Measurements from ENCODE around the gene SPIB. TPM values are rescaled to one million over a fixed set of nuclear protein-coding genes. Genes with fewer than 3 reads are reported as not detected.
A peak's percentile ranks its signal among the peaks of the same experiment; 100 is the strongest.
"Not testable (repeated sequence)": the region's sequence is repeated elsewhere in the genome, so short reads cannot be mapped to it uniquely, and the experiment has no call there.

SPIB gene
- total RNA-seq, 2 donors from 2014 or later: 1.6 to 2.1 TPM

GRCh38 chr19:50464348-50464747 lies 45.6 kb downstream of the SPIB start:
- H3K4me1 Mint-ChIP-seq (ENCODE audit: low read depth): peaks cover 19% of the 10 kb centered on the region

DNA sequence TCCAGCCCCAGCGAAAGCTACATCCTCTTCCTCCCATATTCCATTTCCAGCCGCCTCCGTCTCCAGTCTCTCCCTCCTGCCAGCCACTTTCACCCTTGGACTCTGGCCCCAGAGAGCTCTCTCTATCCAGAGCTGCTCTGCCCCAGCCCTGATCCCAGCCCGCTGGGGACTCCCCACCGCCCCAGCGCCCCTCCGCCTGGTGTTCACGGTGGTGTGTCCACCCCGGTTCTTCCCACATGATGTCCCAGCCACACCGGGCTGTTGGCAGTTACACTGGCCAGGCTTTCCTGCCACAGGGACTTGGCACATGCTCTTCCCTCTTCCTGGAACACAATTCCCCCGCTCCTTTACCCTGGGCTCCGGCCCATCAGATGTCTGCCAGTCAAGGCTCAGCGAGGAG lies 46.3 kb downstream of the SPIB start:
- Mint-ChIP-seq H3K27ac (no peak overlapping the region), H3K9me3 (no peaks in the 10 kb centered on the region), H3K4me3 (no peak overlapping the region), H3K4me1 (ENCODE audit: low read depth) (peaks cover 14% of the 10 kb centered on the region), H3K27me3 (ENCODE audit: low read depth) (no peaks in the 10 kb centered on the region), H3K36me3 (ENCODE audit: insufficient read depth in 2 of 2) (no peaks in the 10 kb centered on the region)
- ATAC-seq (replicated peaks in 1 of 2) (no peak), DNase-seq (no peak)

More at GRCh38 chr19:50464348-50464747, 45.6 kb downstream of the SPIB start:
- H3K9me3 Mint-ChIP-seq: no peaks in the 10 kb centered on the region
- no peak overlapping the region for H3K4me3 Mint-ChIP-seq
- no peaks in the 10 kb centered on the region for H3K36me3 Mint-ChIP-seq (ENCODE audit: insufficient read depth in 2 of 2)
- DNase-seq: no peak
- ATAC-seq (replicated peaks in 1 of 2): no peak
- H3K27ac Mint-ChIP-seq: no peak overlapping the region
- H3K27me3 Mint-ChIP-seq (ENCODE audit: low read depth): no peaks in the 10 kb centered on the region

DNA sequence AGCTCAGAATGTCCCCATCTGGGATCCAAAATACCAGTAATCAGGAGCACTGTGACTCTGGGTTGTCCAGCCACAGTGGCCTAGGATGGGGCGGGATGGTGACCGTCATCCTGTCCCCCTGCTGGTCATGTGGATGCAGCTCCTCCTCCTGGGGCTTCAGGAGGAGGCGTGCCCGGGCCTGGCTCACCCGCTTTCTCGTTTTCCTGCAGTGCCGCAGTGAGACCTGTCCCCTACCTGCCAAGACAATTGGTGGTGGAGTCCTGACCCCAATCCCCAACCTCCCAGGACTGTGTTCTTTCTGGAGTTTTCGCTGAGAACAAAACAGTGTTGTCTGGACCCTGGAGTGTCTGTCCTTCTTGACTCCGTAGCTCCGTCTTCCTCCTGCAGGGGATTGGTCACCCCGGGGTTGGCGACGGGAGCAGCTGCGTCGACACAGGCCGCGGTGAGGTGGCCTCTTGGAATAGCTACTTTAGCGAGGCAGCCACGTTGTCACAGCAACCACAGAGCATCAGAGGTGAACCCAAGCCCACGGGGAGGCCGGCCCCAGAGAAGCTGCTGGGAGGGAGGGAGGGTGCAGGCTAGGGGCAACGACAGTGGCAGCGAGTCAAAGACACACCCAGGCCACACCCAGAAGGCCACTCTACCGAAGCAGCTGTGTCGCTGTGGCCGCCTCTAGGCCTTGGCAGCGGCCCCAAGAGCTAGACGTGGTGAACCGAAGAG lies 47.4 kb downstream of the SPIB start:
- no peaks in the 10 kb centered on the region for H3K9me3 Mint-ChIP-seq
- H3K4me3 Mint-ChIP-seq: no peak overlapping the region
- peaks cover 4% of the 10 kb centered on the region for H3K4me1 Mint-ChIP-seq (ENCODE audit: low read depth)
- no peak for ATAC-seq (replicated peaks in 1 of 2)
- no peaks in the 10 kb centered on the region for H3K27me3 Mint-ChIP-seq (ENCODE audit: low read depth)
- no peak overlapping the region for H3K27ac Mint-ChIP-seq
- DNase-seq: no peak
- no peaks in the 10 kb centered on the region for H3K36me3 Mint-ChIP-seq (ENCODE audit: insufficient read depth in 2 of 2)

- H3K4me1 Mint-ChIP-seq (ENCODE audit: low read depth): no peaks in the 10 kb centered on the region
- no peaks in the 10 kb centered on the region for H3K36me3 Mint-ChIP-seq (ENCODE audit: insufficient read depth in 2 of 2)
- no peak overlapping the region for H3K4me3 Mint-ChIP-seq
- ATAC-seq (replicated peaks in 1 of 2) (no peak), DNase-seq (no peak)
- no peaks in the 10 kb centered on the region for H3K9me3 Mint-ChIP-seq
- H3K27me3 Mint-ChIP-seq (ENCODE audit: low read depth): no peaks in the 10 kb centered on the region
- H3K27ac Mint-ChIP-seq: no peak overlapping the region
Observed at GRCh38 chr19:50466706-50467039, 47.9 kb downstream of the SPIB start.

GRCh38 chr19:50467566-50467965 lies 48.8 kb downstream of the SPIB start:
- H3K4me3 Mint-ChIP-seq: no peak overlapping the region
- no peak for ATAC-seq (replicated peaks in 1 of 2)
- H3K36me3 Mint-ChIP-seq (ENCODE audit: insufficient read depth in 2 of 2): no peaks in the 10 kb centered on the region
- no peak overlapping the region for H3K27ac Mint-ChIP-seq
- no peaks in the 10 kb centered on the region for H3K9me3 Mint-ChIP-seq
- H3K27me3 Mint-ChIP-seq (ENCODE audit: low read depth): no peaks in the 10 kb centered on the region
- H3K4me1 Mint-ChIP-seq (ENCODE audit: low read depth): no peaks in the 10 kb centered on the region
- DNase-seq: no peak

GRCh38 chr19:50468818-50469217 lies 50.1 kb downstream of the SPIB start:
- Mint-ChIP-seq H3K9me3 (no peaks in the 10 kb centered on the region), H3K4me1 (ENCODE audit: low read depth) (no peaks in the 10 kb centered on the region), H3K36me3 (ENCODE audit: insufficient read depth in 2 of 2) (no peaks in the 10 kb centered on the region), H3K4me3 (no peak overlapping the region), H3K27ac (no peak overlapping the region), H3K27me3 (ENCODE audit: low read depth) (no peaks in the 10 kb centered on the region)
- no peak for DNase-seq
- peak in 1 of 2 donors; percentile 23 for ATAC-seq (replicated peaks in 1 of 2)

GRCh38 chr19:50473336-50473735 lies 54.6 kb downstream of the SPIB start:
- not testable (repeated sequence) for H3K27me3 Mint-ChIP-seq (ENCODE audit: low read depth); H3K36me3 Mint-ChIP-seq (ENCODE audit: insufficient read depth in 2 of 2); H3K27ac Mint-ChIP-seq; DNase-seq; ATAC-seq (replicated peaks in 1 of 2); H3K9me3 Mint-ChIP-seq; H3K4me3 Mint-ChIP-seq
- H3K4me1 Mint-ChIP-seq (ENCODE audit: low read depth): peaks cover 23% of the 10 kb centered on the region

DNA sequence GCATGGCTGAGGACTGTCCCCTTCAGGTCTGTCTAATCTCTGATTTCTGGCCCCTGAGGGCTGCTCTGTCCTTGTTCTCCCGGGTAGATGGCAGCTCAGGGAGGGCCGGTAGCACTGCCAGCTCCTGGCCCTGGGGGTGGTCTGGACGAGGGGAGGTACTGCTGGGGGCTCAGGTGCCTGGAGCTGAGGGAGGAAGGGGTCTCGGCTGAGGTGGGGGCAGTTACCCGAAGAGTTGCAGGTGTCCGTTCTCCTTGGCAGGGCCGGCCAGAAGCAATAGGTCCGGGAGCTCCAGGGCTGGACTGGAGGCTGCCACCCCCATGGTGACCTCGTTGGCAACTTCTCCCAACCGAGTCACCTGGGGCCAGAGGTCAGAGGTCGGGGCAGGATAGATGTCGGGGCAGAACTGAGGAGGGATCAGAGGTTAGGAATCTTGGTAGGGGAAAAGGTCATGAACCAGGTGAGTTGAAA lies 56.4 kb downstream of the SPIB start:
- DNase-seq (no peak), ATAC-seq (replicated peaks in 1 of 2) (no peak)
- Mint-ChIP-seq H3K27ac (peak overlapping the region; percentile 59), H3K9me3 (no peaks in the 10 kb centered on the region), H3K27me3 (ENCODE audit: low read depth) (no peaks in the 10 kb centered on the region), H3K4me3 (peak overlapping the region; percentile 31 to 55), H3K4me1 (ENCODE audit: low read depth) (peaks cover 26% of the 10 kb centered on the region), H3K36me3 (ENCODE audit: insufficient read depth in 2 of 2) (peaks cover 3 to 7% of the 10 kb centered on the region in 2 donors)

DNA sequence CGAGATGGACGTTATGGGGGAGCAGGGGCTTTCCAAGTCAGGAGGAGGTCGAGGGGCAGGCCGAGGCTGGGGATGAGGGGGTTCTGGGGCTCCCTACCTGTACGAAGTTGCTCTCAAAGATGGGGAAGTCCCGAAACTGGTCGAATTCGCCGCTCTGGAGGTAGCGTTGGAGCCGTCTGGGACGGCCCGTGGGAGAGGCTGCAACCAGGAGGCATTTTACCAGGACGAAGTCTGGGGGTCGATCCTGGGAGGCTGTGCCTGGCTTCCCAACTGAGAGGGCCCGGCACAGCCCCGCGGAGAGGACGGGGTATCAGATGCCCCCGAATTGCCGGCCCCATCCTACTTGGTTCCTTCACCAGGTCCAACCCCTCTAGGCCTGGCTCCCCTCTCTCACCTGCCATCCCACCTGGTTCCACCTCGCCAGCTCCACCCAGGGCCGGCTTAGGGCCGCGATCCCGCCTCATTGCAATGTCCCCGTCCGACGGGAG lies 57.0 kb downstream of the SPIB start:
- ATAC-seq (replicated peaks in 1 of 2): no peak
- H3K4me1 Mint-ChIP-seq (ENCODE audit: low read depth): peaks cover 26% of the 10 kb centered on the region
- no peak for DNase-seq
- H3K27me3 Mint-ChIP-seq (ENCODE audit: low read depth): no peaks in the 10 kb centered on the region
- H3K9me3 Mint-ChIP-seq: no peaks in the 10 kb centered on the region
- peak overlapping the region; percentile 64 for H3K27ac Mint-ChIP-seq
- peaks cover 3 to 7% of the 10 kb centered on the region in 2 donors for H3K36me3 Mint-ChIP-seq (ENCODE audit: insufficient read depth in 2 of 2)
- peak overlapping the region; percentile 95 to 99 for H3K4me3 Mint-ChIP-seq

- ATAC-seq (replicated peaks in 1 of 2) (peak; percentile 97), DNase-seq (peak; percentile 97)
- Mint-ChIP-seq H3K36me3 (ENCODE audit: insufficient read depth in 2 of 2) (peaks cover 3 to 7% of the 10 kb centered on the region in 2 donors), H3K9me3 (no peaks in the 10 kb centered on the region), H3K27me3 (ENCODE audit: low read depth) (no peaks in the 10 kb centered on the region), H3K4me1 (ENCODE audit: low read depth) (peaks cover 26% of the 10 kb centered on the region), H3K4me3 (peak within 1 kb of the TSS; percentile 95 to 99), H3K27ac (peak within 1 kb of the TSS; percentile 64)
Observed at GRCh38 chr19:50476224-50476906, 57.6 kb downstream of the SPIB start, which contains the start of the genes EMC10 and GARIN5A. TSS of gene EMC10 (plus strand) at chr19:50476507. CDS start at chr19:50476545, 38 bp downstream. TSS of gene GARIN5A (minus strand) at chr19:50476848. CDS start at chr19:50476388, 460 bp downstream.

GRCh38 chr19:50476907-50477238 lies 58.1 kb downstream of the SPIB start:
- no peaks in the 10 kb centered on the region for H3K27me3 Mint-ChIP-seq (ENCODE audit: low read depth)
- peak overlapping the region; percentile 95 to 99 for H3K4me3 Mint-ChIP-seq
- peaks cover 3 to 7% of the 10 kb centered on the region in 2 donors for H3K36me3 Mint-ChIP-seq (ENCODE audit: insufficient read depth in 2 of 2)
- H3K4me1 Mint-ChIP-seq (ENCODE audit: low read depth): peaks cover 26% of the 10 kb centered on the region
- DNase-seq (no peak), ATAC-seq (replicated peaks in 1 of 2) (no peak)
- H3K27ac Mint-ChIP-seq: peak overlapping the region; percentile 64
- no peaks in the 10 kb centered on the region for H3K9me3 Mint-ChIP-seq

DNA sequence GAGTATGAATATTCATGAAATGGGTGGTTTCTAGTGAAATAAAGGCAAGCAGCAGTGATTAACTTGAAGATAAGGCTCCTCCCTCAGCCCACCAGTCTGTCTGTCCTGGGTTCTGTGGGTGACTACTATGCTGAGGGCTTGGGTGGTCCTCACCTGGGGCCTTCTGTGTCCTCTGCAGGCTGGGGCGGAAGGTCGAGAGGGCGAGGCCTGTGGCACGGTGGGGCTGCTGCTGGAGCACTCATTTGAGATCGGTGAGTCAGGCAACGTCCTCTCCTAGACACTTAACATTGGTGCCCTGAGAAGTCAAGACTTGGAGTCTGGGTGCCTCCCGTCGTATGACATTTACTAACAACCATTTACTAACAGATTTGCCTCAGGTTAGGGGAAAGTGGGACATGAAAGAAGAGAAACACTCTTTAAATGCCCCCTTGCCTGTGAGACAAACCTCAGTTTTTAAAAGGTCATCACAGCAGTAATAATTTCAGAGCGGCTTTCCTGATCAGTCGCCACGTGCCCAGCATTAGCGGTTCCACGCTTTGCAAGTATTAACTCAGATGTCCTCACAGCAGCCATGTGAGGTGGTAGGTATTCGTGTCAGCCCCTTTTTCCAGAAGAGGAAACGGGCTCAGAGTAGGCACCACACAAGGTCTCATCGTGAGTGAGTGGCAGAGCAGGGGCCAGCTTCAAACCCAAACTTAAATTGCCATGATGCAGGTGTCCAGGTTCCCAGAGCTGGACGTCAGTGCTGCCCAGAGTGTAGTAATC lies 59.2 kb downstream of the SPIB start:
- ATAC-seq (replicated peaks in 1 of 2): no peak
- no peak for DNase-seq
- H3K27me3 Mint-ChIP-seq (ENCODE audit: low read depth): no peaks in the 10 kb centered on the region
- peak overlapping the region; percentile 3 for H3K27ac Mint-ChIP-seq
- peaks cover 26% of the 10 kb centered on the region for H3K4me1 Mint-ChIP-seq (ENCODE audit: low read depth)
- H3K36me3 Mint-ChIP-seq (ENCODE audit: insufficient read depth in 2 of 2): peaks cover 5 to 7% of the 10 kb centered on the region in 2 donors
- H3K4me3 Mint-ChIP-seq: peak overlapping the region; percentile 95 to 99
- no peaks in the 10 kb centered on the region for H3K9me3 Mint-ChIP-seq

All from activated T-cell treated with anti-CD3 and anti-CD28 coated beads, Interleukin-2, amount 50 U/mL, for 72 hours (primary cell).